HepG2 (cell line): ENCODE results near the gene OGG1. TPM values are rescaled to one million over a fixed set of nuclear protein-coding genes. Genes with fewer than 3 reads are reported as not detected.

Experiments
- ELF3 ChIP-seq: IDR thresholded peaks from 2 replicates; pipeline ENCODE4 v1.6.1; 2016; ENCODE audit warnings: missing genetic modification reagents, missing compliant biosample characterization
- LBX2 ChIP-seq: sonication (generic); formaldehyde crosslinking; IDR thresholded peaks from 2 replicates; pipeline ENCODE4 v1.5.0; 2020; ENCODE audit warnings: missing genetic modification reagents, mild to moderate bottlenecking, borderline replicate concordance
- NAIF1 ChIP-seq: sonication (generic); formaldehyde crosslinking; IDR thresholded peaks from 2 replicates; pipeline ENCODE4 v1.5.0; 2020; ENCODE audit warnings: mild to moderate bottlenecking, missing genetic modification reagents, borderline replicate concordance
- PHF21A ChIP-seq: sonication (generic); formaldehyde crosslinking; IDR thresholded peaks from 2 replicates; pipeline ENCODE4 v1.5.0; 2020; ENCODE audit warnings: mild to moderate bottlenecking, missing genetic modification reagents
- REXO4 ChIP-seq: sonication (generic); formaldehyde crosslinking; IDR thresholded peaks from 2 replicates; pipeline ENCODE4 v1.8.0; 2022; ENCODE audit warnings: missing genetic modification reagents, mild to moderate bottlenecking, borderline replicate concordance
- SRSF9 ChIP-seq: fragments of 200-400 bp; formaldehyde crosslinking; IDR thresholded peaks from 2 replicates; pipeline ENCODE4 v1.6.1; 2018; ENCODE audit warnings: borderline replicate concordance, mild to moderate bottlenecking, low read depth, low read length; ENCODE audit not compliant: insufficient read depth, poor library complexity, severe bottlenecking
- TBX3 ChIP-seq: fragments of 450-650 bp; IDR thresholded peaks from 2 replicates; pipeline ENCODE4 v1.6.1; 2017; ENCODE audit warnings: antibody characterized with exemption, mild to moderate bottlenecking, inconsistent platforms, borderline replicate concordance
- ZHX2 ChIP-seq, 2 experiments: sonication (generic) in 1 of 2; formaldehyde crosslinking in 1 of 2; IDR thresholded peaks; 2 replicates each; pipeline versions ENCODE4 v1.6.1 to v1.9.0; 2014 to 2022; ENCODE audit warnings: antibody characterized with exemption in 1 of 2, borderline replicate concordance in 1 of 2, inconsistent platforms in 1 of 2, low read depth in 1 of 2, missing genetic modification reagents in 1 of 2
- ZNF124 ChIP-seq: sonication (generic); formaldehyde crosslinking; IDR thresholded peaks from 2 replicates; pipeline ENCODE4 v1.4.0; 2020; ENCODE audit warnings: missing genetic modification reagents
- ZNF605 ChIP-seq: sonication (generic); formaldehyde crosslinking; IDR thresholded peaks from 2 replicates; pipeline ENCODE4 v1.8.0; 2022; ENCODE audit warnings: mild to moderate bottlenecking, missing genetic modification reagents
- polyA plus RNA-seq, 8 experiments: library from polyadenylated mRNA; depleted of rRNA in 3 of 8; stranded (reverse) in 7 of 8; unstranded in 1 of 8; fragments of >200 nt; fragmentation: Illumina TruSeq in 4 of 8; extraction: Trizol in 4 of 8; gene quantifications; 2 replicates each; pipeline versions ENCODE4 v1.2.1 to v1.2.3, GENCODE V29; 2011 to 2016; ENCODE audit warnings: low read depth in 4 of 8, missing spikeins in 1 of 8, mixed read lengths in 1 of 8; ENCODE audit not compliant: insufficient read depth in 1 of 8
- total RNA-seq, 5 experiments: library from RNA; depleted of rRNA; stranded (reverse); fragments of >200 nt; fragmentation: Illumina TruSeq; extraction: Trizol; gene quantifications; 2 replicates each; pipeline ENCODE4 v1.2.3, GENCODE V29; 2016; ENCODE audit warnings: low read depth in 1 of 5
- TF ChIP-seq, protein P1 (sequence below): sonication (generic); formaldehyde crosslinking; IDR thresholded peaks from 2 replicates; pipeline ENCODE4 v1.9.0; 2021; ENCODE audit warnings: mild to moderate bottlenecking, missing genetic modification reagents

OGG1 gene
- total and polyA plus RNA-seq, 2 of the 13 experiments (the other 11 are each of a cell fraction or from before 2014, with no cell fraction given) = 28.7 to 33.2 TPM

GRCh38 chr3:9704347-9705322 is 45.1 kb upstream of the OGG1 start (continued):
- TF ChIP-seq, protein P1, sequence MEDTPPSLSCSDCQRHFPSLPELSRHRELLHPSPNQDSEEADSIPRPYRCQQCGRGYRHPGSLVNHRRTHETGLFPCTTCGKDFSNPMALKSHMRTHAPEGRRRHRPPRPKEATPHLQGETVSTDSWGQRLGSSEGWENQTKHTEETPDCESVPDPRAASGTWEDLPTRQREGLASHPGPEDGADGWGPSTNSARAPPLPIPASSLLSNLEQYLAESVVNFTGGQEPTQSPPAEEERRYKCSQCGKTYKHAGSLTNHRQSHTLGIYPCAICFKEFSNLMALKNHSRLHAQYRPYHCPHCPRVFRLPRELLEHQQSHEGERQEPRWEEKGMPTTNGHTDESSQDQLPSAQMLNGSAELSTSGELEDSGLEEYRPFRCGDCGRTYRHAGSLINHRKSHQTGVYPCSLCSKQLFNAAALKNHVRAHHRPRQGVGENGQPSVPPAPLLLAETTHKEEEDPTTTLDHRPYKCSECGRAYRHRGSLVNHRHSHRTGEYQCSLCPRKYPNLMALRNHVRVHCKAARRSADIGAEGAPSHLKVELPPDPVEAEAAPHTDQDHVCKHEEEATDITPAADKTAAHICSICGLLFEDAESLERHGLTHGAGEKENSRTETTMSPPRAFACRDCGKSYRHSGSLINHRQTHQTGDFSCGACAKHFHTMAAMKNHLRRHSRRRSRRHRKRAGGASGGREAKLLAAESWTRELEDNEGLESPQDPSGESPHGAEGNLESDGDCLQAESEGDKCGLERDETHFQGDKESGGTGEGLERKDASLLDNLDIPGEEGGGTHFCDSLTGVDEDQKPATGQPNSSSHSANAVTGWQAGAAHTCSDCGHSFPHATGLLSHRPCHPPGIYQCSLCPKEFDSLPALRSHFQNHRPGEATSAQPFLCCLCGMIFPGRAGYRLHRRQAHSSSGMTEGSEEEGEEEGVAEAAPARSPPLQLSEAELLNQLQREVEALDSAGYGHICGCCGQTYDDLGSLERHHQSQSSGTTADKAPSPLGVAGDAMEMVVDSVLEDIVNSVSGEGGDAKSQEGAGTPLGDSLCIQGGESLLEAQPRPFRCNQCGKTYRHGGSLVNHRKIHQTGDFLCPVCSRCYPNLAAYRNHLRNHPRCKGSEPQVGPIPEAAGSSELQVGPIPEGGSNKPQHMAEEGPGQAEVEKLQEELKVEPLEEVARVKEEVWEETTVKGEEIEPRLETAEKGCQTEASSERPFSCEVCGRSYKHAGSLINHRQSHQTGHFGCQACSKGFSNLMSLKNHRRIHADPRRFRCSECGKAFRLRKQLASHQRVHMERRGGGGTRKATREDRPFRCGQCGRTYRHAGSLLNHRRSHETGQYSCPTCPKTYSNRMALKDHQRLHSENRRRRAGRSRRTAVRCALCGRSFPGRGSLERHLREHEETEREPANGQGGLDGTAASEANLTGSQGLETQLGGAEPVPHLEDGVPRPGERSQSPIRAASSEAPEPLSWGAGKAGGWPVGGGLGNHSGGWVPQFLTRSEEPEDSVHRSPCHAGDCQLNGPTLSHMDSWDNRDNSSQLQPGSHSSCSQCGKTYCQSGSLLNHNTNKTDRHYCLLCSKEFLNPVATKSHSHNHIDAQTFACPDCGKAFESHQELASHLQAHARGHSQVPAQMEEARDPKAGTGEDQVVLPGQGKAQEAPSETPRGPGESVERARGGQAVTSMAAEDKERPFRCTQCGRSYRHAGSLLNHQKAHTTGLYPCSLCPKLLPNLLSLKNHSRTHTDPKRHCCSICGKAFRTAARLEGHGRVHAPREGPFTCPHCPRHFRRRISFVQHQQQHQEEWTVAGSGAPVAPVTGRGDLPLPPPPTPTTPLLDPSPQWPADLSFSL (CRISPR knock-in tag) = no peak
- no peak for TF ChIP-seq TBX3
- TF ChIP-seq NAIF1 = no peak
- 0 out of 2 replicates have a peak, but pooled peaks have one; percentile 34 for TF ChIP-seq ELF3 (CRISPR knock-in tag)
- TF ChIP-seq LBX2 (CRISPR knock-in tag) = no peak
- TF ChIP-seq ZNF124 (CRISPR knock-in tag) = 0 out of 2 replicates have a peak, but pooled peaks have one; percentile 33
- no peak for TF ChIP-seq SRSF9
- TF ChIP-seq ZNF605 (CRISPR knock-in tag) = no peak
- no peak for TF ChIP-seq REXO4 (CRISPR knock-in tag)
- TF ChIP-seq ZHX2 (IDR thresholded peaks at IDR 0.05; ENCODE audit: low read depth) = no peak
- TF ChIP-seq ZHX2 (CRISPR knock-in tag; IDR thresholded peaks at IDR 0.05; ENCODE audit: borderline replicate concordance) = 0 out of 2 replicates have a peak, but pooled peaks have one; percentile 66
- TF ChIP-seq PHF21A (CRISPR knock-in tag) = no peak
